Muscle layer of colon (tissue), 2 donors: ENCODE measurements around the gene HVCN1.

Source experiments
- H3K27ac ChIP-seq: one replicate; pipeline ENCODE4 v1.7.0; 2013; ENCODE audit warnings: low read depth, mild to moderate bottlenecking, low read length, moderate library complexity
- H3K27me3 ChIP-seq, 2 donors: one replicate each; pipeline ENCODE4 v1.7.0; 2013; ENCODE audit warnings: low read length in 2 of 2, mild to moderate bottlenecking in 2 of 2; ENCODE audit not compliant: insufficient read depth in 2 of 2, control insufficient read depth in 1 of 2
- H3K36me3 ChIP-seq: one replicate; pipeline ENCODE4 v1.7.0; 2013; ENCODE audit warnings: mild to moderate bottlenecking, low read length; ENCODE audit not compliant: insufficient read depth
- H3K4me1 ChIP-seq: one replicate; pipeline ENCODE4 v1.7.0; 2013; ENCODE audit warnings: mild to moderate bottlenecking, low read length; ENCODE audit not compliant: insufficient read depth
- H3K4me3 ChIP-seq, 2 donors: one replicate each; pipeline ENCODE4 v1.7.0; 2013; ENCODE audit warnings: low read length in 2 of 2, low read depth in 1 of 2, mild to moderate bottlenecking in 1 of 2, moderate library complexity in 1 of 2
- H3K9ac ChIP-seq: one replicate; pipeline ENCODE4 v1.7.0; 2013; ENCODE audit warnings: low read length
- H3K9me3 ChIP-seq: one replicate; pipeline ENCODE4 v1.7.0; 2013; ENCODE audit warnings: mild to moderate bottlenecking, low read length
- donor health status: abdominal sarcoma.
- donor health status: Adenocarcinoma of cecum.

Gene HVCN1

DNA sequence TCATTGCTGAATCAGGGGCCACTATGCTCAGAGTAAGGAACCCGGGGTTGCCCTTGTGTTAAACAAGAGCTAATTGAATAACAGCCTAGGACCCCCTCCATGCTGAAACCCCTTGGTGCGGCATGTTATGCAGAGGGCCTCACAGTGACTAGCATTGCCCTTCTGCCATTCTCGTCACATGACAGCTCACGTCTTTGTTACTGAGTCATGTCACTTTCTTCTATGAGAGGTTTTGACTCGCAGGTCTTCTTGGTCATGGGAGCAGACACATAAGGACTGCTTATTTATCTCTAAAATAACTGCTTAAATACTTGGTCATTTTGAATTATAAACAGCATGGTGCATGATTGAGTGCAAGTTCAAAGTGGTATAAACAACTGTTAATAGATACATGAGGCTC, 50.1 kb downstream of the HVCN1 start:
- H3K36me3 ChIP-seq = peaks cover 11% of the 10 kb centered on the region
- peaks cover 14% of the 10 kb centered on the region for H3K4me1 ChIP-seq
- H3K27me3 ChIP-seq = no peaks in the 10 kb centered on the region
- H3K27ac ChIP-seq = no peak overlapping the region
- no peaks in the 10 kb centered on the region for H3K9me3 ChIP-seq
- no peak overlapping the region for H3K9ac ChIP-seq
- no peak overlapping the region for H3K4me3 ChIP-seq

GRCh38 chr12:110637869-110638441, 51.0 kb downstream of the HVCN1 start:
- H3K9me3 ChIP-seq = no peaks in the 10 kb centered on the region
- H3K27me3 ChIP-seq = no peaks in the 10 kb centered on the region
- H3K4me1 ChIP-seq = peaks cover 14% of the 10 kb centered on the region
- H3K4me3 ChIP-seq = no peak overlapping the region
- H3K36me3 ChIP-seq = peaks cover 15% of the 10 kb centered on the region
- H3K27ac ChIP-seq = no peak overlapping the region
- H3K9ac ChIP-seq = no peak overlapping the region

DNA sequence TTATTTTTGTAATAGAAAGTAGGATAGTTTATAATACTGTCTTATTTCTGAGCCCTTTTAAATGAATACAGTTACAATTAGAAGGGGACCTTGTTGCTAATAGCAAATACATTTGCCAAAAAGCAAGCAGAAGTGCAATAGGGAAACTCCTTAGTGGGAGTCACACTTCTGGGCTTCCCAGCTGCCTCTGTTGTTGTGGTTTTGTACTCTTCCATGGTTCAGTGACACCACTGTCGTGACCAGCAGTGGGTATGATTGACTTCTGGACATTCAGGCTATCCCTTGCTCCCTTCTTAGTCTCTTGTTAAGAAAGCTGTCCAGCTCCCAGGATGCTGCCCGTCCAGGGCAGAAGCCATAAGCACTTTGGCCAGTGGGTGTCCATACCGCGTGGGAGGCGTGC, 52.4 kb downstream of the HVCN1 start:
- Histone ChIP-seq H3K27ac (no peak overlapping the region), H3K36me3 (peaks cover 24% of the 10 kb centered on the region), H3K4me3 (no peak overlapping the region), H3K9ac (no peak overlapping the region), H3K27me3 (no peaks in the 10 kb centered on the region), H3K4me1 (peaks cover 14% of the 10 kb centered on the region), H3K9me3 (no peaks in the 10 kb centered on the region)

DNA sequence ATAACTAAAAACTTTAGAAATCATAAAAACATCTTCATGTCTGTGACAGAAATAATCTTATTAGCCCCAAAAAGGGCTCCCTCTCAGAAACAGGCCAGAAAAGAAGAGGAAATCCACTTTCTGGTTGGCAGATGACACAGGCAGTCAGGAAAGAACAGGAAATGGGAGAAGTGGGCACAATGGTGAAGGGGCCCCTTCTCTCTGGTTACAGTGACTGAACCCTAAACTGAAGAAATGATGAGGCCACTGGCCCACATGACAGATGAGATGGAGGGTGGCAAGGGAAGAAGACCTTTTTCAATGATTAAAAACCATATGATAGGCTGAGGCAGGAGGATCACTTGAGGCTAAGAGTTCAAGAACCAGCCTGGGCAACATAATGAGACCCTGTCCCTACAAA, 53.9 kb downstream of the HVCN1 start:
- peaks cover 12% of the 10 kb centered on the region for H3K4me1 ChIP-seq

GRCh38 chr12:110627500-110628195, 61.3 kb downstream of the HVCN1 start:
- H3K9me3 ChIP-seq = no peaks in the 10 kb centered on the region
- H3K36me3 ChIP-seq = peaks cover 18% of the 10 kb centered on the region
- H3K4me1 ChIP-seq = no peaks in the 10 kb centered on the region
- no peak overlapping the region for H3K27ac ChIP-seq
- H3K9ac ChIP-seq = no peak overlapping the region
- no peak overlapping the region for H3K4me3 ChIP-seq
- H3K27me3 ChIP-seq = no peaks in the 10 kb centered on the region

More for the DNA sequence above, 53.9 kb downstream of the HVCN1 start:
- Histone ChIP-seq H3K9ac (no peak overlapping the region), H3K4me3 (no peak overlapping the region), H3K9me3 (no peaks in the 10 kb centered on the region), H3K27me3 (no peaks in the 10 kb centered on the region), H3K27ac (no peak overlapping the region), H3K36me3 (peaks cover 17% of the 10 kb centered on the region)

- H3K4me1 ChIP-seq = no peaks in the 10 kb centered on the region
- no peaks in the 10 kb centered on the region for H3K27me3 ChIP-seq
- no peak overlapping the region for H3K4me3 ChIP-seq
- no peak overlapping the region for H3K9ac ChIP-seq
- no peaks in the 10 kb centered on the region for H3K9me3 ChIP-seq
- no peaks in the 10 kb centered on the region for H3K36me3 ChIP-seq
- H3K27ac ChIP-seq = no peak overlapping the region
Observed at GRCh38 chr12:110622582-110622981, 66.3 kb downstream of the HVCN1 start.

GRCh38 chr12:110619534-110619953, 69.4 kb downstream of the HVCN1 start:
- no peaks in the 10 kb centered on the region for H3K27me3 ChIP-seq
- H3K9me3 ChIP-seq = no peaks in the 10 kb centered on the region
- no peak overlapping the region for H3K9ac ChIP-seq
- H3K4me3 ChIP-seq = no peak overlapping the region
- H3K36me3 ChIP-seq = peaks cover 10% of the 10 kb centered on the region
- no peak overlapping the region for H3K27ac ChIP-seq
- peaks cover 8% of the 10 kb centered on the region for H3K4me1 ChIP-seq

GRCh38 chr12:110616471-110617115, 72.3 kb downstream of the HVCN1 start:
- Histone ChIP-seq H3K9ac (no peak overlapping the region), H3K27me3 (no peaks in the 10 kb centered on the region), H3K4me1 (peaks cover 12% of the 10 kb centered on the region), H3K4me3 (no peak overlapping the region), H3K9me3 (no peaks in the 10 kb centered on the region), H3K36me3 (peaks cover 10% of the 10 kb centered on the region), H3K27ac (no peak overlapping the region)

DNA sequence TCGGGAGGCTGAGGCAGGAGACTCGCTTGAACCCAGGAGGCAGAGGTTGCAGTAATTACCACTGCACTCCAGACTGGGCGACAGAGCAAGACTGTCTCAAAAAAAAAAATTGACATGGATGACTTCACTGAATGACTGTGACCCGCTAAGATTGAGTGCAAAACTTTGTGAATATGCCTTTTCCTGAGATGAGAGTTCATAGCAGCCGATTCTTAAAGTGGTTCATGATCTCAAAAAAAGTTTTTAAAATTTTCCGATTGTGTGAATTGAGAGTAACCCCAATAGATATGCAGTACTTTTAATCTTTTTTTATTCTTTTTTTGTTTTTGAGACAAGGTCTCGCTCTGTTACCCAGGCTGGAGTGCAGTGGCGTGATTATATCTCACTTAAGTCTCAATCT, 73.7 kb downstream of the HVCN1 start:
- H3K4me1 ChIP-seq = peaks cover 12% of the 10 kb centered on the region
- H3K36me3 ChIP-seq = peaks cover 10% of the 10 kb centered on the region
- no peaks in the 10 kb centered on the region for H3K9me3 ChIP-seq
- H3K27me3 ChIP-seq = no peaks in the 10 kb centered on the region
- no peak overlapping the region for H3K4me3 ChIP-seq
- no peak overlapping the region for H3K27ac ChIP-seq
- H3K9ac ChIP-seq = no peak overlapping the region

DNA sequence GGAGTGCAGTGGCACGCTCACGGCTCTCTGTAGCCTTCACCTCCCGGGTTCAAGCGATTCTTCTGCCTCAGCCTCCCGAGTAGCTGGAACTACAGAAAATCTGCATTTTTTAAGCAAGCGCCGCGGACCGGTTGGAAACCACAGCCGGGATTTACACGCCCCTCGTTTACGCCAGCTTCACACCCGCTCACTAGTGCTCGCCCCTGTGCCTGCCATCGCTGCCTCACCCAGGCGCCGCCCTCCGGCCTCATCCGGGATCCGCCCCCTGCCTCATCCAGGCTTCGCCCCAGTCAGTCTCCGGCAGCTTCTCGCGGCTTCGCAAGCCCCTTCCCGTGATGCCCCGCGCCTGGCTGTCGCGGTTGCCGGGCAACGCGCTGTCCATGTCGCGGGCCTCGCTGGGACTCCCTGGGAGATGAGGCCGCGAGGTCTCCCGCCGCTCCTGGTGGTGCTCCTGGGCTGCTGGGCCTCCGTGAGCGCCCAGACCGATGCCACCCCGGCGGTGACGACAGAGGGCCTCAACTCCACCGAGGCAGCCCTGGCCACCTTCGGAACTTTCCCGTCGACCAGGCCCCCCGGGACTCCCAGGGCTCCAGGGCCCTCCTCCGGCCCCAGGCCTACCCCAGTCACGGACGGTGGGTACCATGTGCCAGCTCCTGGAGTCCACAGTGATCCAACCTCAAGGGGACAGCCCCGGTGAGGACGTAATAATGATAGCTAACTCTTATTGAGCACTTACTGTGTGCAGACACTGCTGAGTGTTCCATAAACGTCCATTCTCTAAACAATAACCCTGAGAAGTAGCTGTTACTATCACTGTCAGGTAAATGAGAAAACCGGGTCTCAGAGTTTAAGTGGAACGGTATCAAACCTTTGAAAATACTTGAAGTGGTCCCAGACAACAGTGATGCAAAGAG, 74.9 kb downstream of the HVCN1 start, which contains the start of gene TCTN1:
TCTN1 (plus strand) TSS at position 359 of the 914 bp plus-strand sequence; CDS start at position 413, 54 bp downstream.
- Histone ChIP-seq H3K4me3 (peak within 1 kb of the TSS; percentile 86 to 88), H3K9ac (peak within 1 kb of the TSS; percentile 84), H3K36me3 (peaks cover 10% of the 10 kb centered on the region), H3K27ac (peak within 1 kb of the TSS; percentile 87), H3K4me1 (peaks cover 12% of the 10 kb centered on the region), H3K27me3 (no peaks in the 10 kb centered on the region), H3K9me3 (no peaks in the 10 kb centered on the region)
